ENCODE results near the gene LRRC7.
"Not testable (repeated sequence)": the region's sequence is repeated elsewhere in the genome, so short reads cannot be mapped to it uniquely, and the experiment has no call there.

Gene LRRC7

DNA sequence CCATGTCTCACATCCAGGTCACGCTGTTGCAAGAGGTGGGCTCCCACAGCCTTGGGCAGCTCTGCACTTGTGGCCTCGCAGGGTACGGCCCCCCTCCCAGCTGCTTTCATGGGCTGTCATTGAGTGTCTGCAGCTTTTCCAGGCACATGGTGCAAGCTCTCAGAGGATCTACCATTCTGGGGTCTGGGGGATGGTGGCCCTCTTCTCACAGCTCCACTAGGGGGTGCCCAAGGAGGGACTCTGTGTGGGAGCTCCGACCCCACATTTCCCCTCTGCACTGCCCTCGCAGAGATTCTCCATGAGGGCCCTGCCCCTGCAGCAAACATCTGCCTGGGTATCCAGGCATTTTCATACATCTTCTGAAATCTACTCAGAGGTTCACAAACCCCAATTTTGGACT lies 219.4 kb downstream of the LRRC7 start:
- DNase-seq, result no peak

- no peak for DNase-seq
Observed at GRCh38 chr1:69791311-69791710, 223.6 kb downstream of the LRRC7 start.

DNA sequence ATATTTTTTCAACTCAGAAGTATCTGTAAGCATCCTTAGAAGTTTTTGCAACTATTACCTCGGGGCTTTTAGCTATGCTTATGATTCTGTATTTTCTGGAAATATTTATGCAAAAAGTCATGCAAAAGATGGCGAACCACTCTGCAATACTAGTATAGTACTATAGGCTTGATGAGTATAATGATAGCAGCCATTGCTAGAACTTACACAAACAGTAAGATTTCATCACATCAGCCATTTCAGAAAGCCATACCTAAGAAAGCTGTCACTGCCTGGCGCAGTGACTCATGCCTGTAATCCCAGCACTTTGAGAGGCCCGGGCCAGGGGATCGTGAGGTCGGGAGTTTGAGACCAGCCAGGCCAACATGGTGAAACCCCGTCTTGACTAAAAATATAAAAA lies 227.1 kb downstream of the LRRC7 start:
- DNase-seq, result no peak

DNA sequence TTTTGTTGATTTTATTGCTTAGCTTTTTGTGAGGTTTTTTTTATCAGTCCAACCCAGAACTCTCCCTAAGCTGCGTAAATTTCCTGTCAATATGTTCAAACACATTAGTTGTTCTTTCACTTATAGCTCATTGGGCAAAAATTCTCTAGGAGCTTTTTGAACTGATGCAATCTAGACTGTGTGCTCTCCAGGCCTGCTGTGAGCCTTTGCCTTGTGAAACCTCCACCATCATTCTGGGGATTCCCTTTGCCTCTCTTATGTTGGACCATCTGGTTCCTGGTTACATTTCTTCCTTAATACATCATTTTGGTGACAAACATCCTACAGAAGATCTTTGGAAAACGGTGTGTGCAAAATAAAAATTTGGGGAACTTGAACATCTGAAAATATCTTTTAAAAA lies 247.2 kb downstream of the LRRC7 start:
- no peak for DNase-seq

DNA sequence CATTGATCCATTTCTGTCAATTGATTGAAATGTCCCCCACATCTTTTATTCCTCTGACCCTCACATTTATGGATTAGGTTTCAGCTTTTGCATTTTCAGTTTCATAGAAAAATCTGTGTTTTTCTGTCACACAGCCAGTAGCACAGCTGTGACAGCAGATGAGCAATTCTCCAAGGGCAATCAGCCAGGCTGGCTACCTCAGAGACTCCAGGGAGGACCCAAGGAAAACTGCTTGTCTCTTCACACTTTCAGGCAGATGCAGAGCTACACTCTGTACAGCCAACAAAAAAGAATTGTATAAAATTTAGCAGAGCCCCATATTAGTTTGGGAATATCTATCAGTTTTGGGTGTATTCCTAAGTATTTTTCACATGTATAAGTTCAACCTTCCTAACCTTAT lies 257.2 kb downstream of the LRRC7 start:
- no peak for DNase-seq

DNA sequence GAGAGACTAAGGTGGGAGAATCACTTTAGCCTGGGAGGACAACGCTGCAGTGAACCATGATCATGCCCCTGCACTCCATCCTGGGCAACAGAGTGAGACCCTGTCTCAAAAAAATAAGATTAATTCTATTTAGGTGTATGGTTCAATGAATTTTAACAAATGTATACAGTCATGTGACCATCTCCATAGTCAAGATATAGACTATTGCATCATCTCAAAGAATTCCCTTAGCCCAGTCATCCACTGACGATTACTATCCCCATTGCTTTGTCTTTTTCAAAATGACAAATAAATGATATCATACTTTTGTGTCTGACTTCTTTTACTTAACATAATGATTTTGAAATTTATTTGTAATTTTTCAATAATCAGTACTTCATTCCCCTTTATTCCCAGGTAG lies 260.0 kb downstream of the LRRC7 start:
- no peak for DNase-seq

DNA sequence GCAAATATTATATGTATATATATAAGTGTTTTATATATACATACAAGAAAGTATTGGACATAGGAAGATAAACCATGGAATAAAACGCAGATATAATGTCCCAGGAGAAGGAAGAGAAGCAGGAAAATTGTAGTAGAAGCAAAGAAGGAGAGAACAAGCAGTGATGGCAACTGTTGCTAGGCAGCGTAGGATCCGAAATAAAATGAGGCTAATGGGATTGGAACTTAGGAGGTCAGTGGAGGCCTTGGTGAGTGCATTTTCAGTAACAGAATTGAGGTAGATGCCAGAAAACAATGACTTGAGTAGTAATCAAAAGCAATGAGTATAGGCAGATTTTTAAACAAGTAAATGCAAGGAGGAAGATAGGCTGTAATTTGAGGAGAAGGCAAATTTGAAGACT lies 265.8 kb downstream of the LRRC7 start:
- no peak for DNase-seq

DNA sequence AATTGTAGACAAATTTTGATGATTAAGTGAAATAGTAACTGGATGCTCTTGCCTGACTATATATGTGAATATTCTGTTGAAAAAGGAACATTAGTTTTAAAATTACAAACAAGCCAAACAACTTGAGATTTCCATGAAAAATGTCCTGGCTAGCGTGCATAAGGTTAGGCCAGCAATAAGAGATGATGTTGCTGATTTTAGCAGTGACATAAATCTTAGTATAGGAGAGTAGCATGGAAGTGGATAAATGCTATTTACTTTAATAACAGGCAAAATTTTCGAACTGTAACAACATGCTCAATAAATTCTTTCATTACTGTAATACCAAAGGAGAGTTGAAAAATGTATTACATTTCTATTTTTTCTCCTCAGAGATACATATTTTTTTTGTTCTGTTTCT lies 266.6 kb downstream of the LRRC7 start:
- DNase-seq, result no peak

DNA sequence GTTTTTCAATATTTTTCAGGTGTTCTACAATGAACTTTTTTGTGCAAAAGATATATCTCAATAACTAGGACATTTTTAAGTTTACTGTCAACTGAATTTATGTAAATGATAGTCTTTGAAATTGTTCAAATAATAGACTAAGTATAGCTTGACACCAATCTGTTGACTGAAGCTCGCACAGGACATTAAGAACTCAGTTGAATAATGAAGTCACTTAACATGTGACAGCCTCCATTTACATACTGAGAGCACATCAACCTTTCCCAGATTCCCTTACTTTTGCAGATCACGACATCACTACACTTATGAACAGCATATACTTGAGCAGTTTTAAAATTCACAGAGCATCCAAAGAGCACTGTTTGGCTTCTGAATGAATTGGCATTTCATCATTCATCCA lies 268.2 kb downstream of the LRRC7 start:
- DNase-seq, result no peak

GRCh38 chr1:69836971-69837636 lies 269.4 kb downstream of the LRRC7 start:
- no peak for DNase-seq

- no peak for DNase-seq
Observed at GRCh38 chr1:69842326-69842725, 274.6 kb downstream of the LRRC7 start.

DNA sequence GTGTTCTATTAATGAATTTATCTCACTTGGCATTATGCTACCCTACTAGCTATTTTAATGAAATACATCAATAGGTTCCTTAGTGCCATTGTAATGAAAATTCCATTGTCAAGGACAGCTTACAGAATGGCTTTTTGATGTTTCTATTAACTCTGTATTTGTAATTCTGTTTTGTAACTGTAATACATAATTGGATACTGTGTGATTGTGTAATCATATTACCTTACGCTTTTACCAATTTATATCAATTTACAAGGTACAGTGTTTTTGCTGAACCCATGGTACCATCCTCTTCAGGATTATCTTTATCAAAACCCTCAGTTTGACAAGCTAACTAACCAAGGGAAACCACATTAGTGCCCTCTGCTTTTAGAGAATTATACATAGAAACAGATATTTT lies 277.9 kb downstream of the LRRC7 start:
- no peak for DNase-seq

GRCh38 chr1:69846267-69846666 lies 278.5 kb downstream of the LRRC7 start:
- no peak for DNase-seq

DNA sequence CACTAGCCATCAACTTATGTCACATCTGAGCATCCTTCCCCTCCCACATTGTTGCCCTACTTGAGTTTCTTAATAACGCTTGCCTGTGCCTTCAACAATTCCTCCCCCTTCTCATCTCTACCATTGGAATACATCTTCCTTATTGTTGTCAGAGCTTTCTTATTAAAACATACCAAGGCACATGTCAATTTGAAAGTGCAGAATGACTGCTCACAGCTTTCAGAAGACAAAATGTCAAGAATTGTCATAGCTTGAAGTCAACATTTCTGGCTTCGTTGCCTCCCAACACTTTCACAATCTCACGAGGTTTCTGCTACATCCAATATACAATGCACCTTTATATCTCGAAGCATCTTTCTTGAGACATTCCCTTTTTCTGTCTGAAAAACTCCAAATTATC lies 279.9 kb downstream of the LRRC7 start:
- DNase-seq, result no peak

DNA sequence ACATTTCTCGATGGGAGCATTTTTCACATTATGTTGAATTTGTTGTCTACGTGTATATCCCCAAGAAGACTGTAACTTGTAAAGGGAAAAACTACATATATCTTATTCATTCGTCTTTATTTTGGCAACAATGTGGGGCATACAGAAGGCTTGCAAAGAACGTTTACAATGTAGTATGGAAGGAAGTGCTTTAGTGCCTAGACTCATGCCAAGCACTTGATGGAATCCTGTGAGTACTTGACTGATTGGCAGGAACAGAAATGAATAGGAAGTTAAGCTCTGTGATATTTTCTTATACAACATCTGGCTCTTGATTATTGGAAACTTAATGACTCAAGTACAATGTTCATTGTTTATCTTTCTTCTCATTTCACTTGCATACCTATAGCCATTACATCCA lies 284.4 kb downstream of the LRRC7 start:
- DNase-seq, result no peak

- no peak for DNase-seq
Observed at GRCh38 chr1:69852706-69853105, 285.0 kb downstream of the LRRC7 start.

DNA sequence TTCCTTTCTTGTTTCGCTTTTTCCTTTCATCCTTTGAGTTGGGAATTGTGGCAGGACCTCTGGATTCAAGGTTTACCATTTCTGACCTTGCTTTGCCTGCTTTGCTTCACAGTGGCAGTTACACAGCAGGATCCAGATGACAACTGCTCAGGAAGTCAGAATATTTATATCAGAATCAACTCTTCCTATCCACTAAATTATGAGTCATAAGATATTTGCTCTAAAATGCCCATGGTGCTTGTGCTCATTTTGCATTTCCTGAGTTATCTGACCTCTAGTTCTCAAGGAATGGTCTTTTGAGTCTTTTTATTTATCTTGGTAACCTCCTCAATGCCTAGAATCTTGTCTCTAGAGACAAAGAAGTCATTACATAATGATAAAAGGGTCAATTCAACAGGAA lies 290.8 kb downstream of the LRRC7 start:
- no peak for DNase-seq

DNA sequence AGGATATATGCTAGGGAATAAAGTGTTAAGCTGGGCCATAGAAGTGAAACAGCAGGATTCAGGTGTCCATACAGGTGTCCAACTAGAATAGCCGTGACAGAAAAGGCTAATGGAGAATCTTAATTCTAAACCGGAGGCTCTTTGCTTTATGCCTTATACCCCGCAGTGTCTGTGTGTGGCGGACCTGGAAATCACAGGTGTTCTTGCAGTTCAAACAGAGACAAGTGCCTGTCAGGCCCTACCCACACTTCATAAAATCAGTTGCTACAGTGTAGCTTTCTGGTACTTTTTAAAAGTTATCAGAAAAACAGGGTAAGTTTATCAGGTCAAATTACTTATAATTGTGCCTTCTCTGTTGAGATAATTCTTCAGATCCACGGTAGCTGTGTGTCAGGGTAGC lies 293.9 kb downstream of the LRRC7 start:
- DNase-seq, result no peak

DNA sequence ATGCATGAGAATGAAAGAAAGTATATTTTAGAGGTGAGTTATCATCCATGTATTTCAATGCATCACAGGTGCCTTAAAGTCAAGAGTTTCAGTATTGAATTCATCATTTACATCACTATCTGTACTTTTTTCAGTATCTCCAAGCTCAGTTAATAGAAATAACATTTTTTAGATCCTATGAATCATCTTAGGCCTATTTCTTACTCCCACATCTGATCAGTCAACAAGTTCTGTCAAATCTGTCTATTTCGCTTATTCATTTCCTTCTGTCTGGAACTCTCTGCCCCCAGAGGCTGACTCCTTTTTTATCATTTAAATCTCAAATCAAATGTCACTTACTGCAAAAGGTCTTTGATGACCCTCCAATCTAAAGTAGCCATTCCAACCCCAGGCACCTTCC lies 295.2 kb downstream of the LRRC7 start:
- DNase-seq, result no peak

- DNase-seq, result no peak
Observed at GRCh38 chr1:69863704-69864103, 296.0 kb downstream of the LRRC7 start.

- DNase-seq, result no peak
Observed at GRCh38 chr1:69871412-69871811, 303.7 kb downstream of the LRRC7 start.

GRCh38 chr1:69878338-69878737 lies 310.6 kb downstream of the LRRC7 start:
- no peak for DNase-seq

GRCh38 chr1:69888016-69888415 lies 320.3 kb downstream of the LRRC7 start:
- not testable (repeated sequence) for DNase-seq

- DNase-seq, result no peak
Observed at GRCh38 chr1:69888657-69889056, 320.9 kb downstream of the LRRC7 start.

- DNase-seq, result no peak
Observed at GRCh38 chr1:69898403-69898947, 330.8 kb downstream of the LRRC7 start.

Measured in SIG-M5 (cell line).